Fibroblast of the aortic adventitia (primary cell): ENCODE results near the gene VIM. TPM values are rescaled to one million over a fixed set of nuclear protein-coding genes. Genes with fewer than 3 reads are reported as not detected.
A peak's percentile ranks its signal among the peaks of the same experiment; 100 is the strongest.

ENCODE experiments used
- DNase-seq: peaks from one replicate; pipeline ENCODE4 v3.0.0-alpha.2; 2010; ENCODE audit warnings: low read depth
- H3K4me3 ChIP-seq: 2 replicates; pipeline ENCODE4 v1.5.1; 2011; ENCODE audit warnings: low read depth, mild to moderate bottlenecking, control low read depth, low read length, moderate library complexity
- total RNA-seq: library from RNA; depleted of rRNA; stranded (reverse); fragments of >200 nt; gene quantifications from 2 replicates; pipeline ENCODE4 v1.2.3, GENCODE V29; 2012; ENCODE audit warnings: low replicate concordance
- TF ChIP-seq, protein P1 (sequence below): IDR thresholded peaks from 2 replicates; pipeline ENCODE4 v1.5.1; 2011; ENCODE audit warnings: mild to moderate bottlenecking, low read length, control low read depth, inconsistent platforms; ENCODE audit not compliant: insufficient read depth

Gene VIM
- total RNA-seq, 1 donor, result 12,680 TPM

DNA sequence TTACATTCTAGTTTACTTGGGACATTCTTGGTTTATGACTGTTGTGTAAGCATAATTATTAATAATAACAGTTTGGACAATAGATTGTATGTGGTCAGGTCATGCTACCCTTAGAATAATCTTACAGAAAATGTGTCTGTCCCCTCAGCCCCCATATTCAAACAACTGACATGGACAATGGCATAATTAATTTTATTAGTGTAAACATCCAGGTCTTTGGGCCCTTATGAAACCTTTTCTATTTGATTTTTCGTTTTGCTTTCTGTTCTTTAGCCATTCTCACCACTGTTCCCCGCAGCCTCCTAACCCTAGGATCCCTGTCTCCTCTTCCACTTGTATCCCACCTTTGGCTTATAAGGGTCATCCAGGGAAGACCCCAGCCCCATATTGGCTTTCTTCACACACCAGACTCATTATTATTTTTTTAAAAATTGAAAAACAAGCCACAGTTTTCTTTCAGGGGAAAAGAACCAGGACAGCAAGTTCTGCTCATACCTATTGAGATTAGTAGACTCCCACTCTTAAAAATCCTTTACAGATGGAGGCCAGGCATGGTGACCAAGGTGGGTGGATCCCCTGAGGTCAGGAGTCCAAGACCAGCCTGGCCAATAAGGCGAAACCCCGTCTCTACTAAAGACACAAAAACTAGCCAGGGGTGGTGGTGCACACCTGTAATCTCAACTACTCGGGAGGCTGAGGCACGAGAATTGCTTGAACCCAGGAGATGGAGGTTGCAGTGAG is 11.5 kb downstream of the VIM start:
- no peak for DNase-seq
- no peak overlapping the region for H3K4me3 ChIP-seq
- TF ChIP-seq, protein P1, sequence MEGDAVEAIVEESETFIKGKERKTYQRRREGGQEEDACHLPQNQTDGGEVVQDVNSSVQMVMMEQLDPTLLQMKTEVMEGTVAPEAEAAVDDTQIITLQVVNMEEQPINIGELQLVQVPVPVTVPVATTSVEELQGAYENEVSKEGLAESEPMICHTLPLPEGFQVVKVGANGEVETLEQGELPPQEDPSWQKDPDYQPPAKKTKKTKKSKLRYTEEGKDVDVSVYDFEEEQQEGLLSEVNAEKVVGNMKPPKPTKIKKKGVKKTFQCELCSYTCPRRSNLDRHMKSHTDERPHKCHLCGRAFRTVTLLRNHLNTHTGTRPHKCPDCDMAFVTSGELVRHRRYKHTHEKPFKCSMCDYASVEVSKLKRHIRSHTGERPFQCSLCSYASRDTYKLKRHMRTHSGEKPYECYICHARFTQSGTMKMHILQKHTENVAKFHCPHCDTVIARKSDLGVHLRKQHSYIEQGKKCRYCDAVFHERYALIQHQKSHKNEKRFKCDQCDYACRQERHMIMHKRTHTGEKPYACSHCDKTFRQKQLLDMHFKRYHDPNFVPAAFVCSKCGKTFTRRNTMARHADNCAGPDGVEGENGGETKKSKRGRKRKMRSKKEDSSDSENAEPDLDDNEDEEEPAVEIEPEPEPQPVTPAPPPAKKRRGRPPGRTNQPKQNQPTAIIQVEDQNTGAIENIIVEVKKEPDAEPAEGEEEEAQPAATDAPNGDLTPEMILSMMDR, result no peak

DNA sequence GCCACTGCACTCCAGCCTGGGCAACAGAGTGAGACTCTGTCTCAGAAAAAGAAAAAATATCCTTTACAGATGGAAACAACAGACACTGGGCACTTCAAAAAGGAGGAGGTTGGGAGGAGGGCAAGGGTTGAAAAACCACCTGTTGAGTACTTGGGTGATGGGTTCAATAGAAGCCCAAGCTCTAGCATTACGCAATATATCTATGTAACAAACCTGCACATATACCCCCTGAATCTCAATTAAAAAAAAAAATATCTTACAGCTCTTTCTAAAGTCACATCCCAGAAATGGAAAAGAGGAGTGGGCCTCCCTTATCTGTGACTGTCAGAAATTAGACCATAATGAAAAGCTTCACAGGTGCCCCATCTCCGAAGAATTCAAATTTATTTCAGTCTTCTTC is 12.1 kb downstream of the VIM start:
- H3K4me3 ChIP-seq, result no peak overlapping the region
- TF ChIP-seq, protein P1, result no peak
- DNase-seq, result no peak

- no peak overlapping the region for H3K4me3 ChIP-seq
- TF ChIP-seq, protein P1, result no peak
- DNase-seq, result no peak
Observed at GRCh38 chr10:17240616-17241015, 12.6 kb downstream of the VIM start.

- TF ChIP-seq, protein P1, result no peak
- H3K4me3 ChIP-seq, result no peak overlapping the region
- DNase-seq, result no peak
Observed at GRCh38 chr10:17241611-17242333, 13.7 kb downstream of the VIM start.

- H3K4me3 ChIP-seq, result no peak overlapping the region
- peak; percentile 34 for DNase-seq
- TF ChIP-seq, protein P1, result no peak
Observed at GRCh38 chr10:17244700-17245365, 16.8 kb downstream of the VIM start.

GRCh38 chr10:17247210-17247609 is 19.2 kb downstream of the VIM start:
- H3K4me3 ChIP-seq, result no peak overlapping the region
- TF ChIP-seq, protein P1, result no peak
- no peak for DNase-seq
